PFSK-1 (cell line): Measurements from ENCODE around the gene USP32.
A peak's percentile ranks its signal among the peaks of the same experiment; 100 is the strongest.

ENCODE experiments used
- FOXP2 ChIP-seq: optimal IDR thresholded peaks from 2 replicates; pipeline ENCODE3; 2011; ENCODE audit warnings: borderline replicate concordance, control low read depth, inconsistent platforms; ENCODE audit not compliant: insufficient read depth; ENCODE audit errors: extremely low read length, extremely low read depth
- POLR2AphosphoS5 ChIP-seq: IDR thresholded peaks from 2 replicates; pipeline ENCODE4 v1.6.1; 2012; ENCODE audit warnings: low read depth, mild to moderate bottlenecking, control low read depth, low read length, moderate library complexity
- SIN3A ChIP-seq: IDR thresholded peaks from 2 replicates; pipeline ENCODE4 v1.6.1; 2012; ENCODE audit warnings: mild to moderate bottlenecking, low read length, moderate library complexity, borderline replicate concordance; ENCODE audit not compliant: insufficient read depth
- TAF1 ChIP-seq: IDR thresholded peaks from 2 replicates; pipeline ENCODE4 v1.6.1; 2012; ENCODE audit warnings: low read length, control low read depth, borderline replicate concordance; ENCODE audit not compliant: insufficient read depth
- TF ChIP-seq, protein P1 (sequence below), 2 experiments: IDR thresholded peaks; 2 replicates each; pipeline versions ENCODE4 v1.6.1 to v1.8.0; 2011 to 2012; ENCODE audit warnings: low read depth in 2 of 2, low read length in 2 of 2, control low read depth in 1 of 2, inconsistent platforms in 1 of 2, mild to moderate bottlenecking in 1 of 2, moderate library complexity in 1 of 2; ENCODE audit not compliant: insufficient read depth in 1 of 2

The USP32 gene

GRCh38 chr17:60155815-60156214 lies 236.1 kb downstream of the USP32 start:
- TF ChIP-seq, protein P1, sequence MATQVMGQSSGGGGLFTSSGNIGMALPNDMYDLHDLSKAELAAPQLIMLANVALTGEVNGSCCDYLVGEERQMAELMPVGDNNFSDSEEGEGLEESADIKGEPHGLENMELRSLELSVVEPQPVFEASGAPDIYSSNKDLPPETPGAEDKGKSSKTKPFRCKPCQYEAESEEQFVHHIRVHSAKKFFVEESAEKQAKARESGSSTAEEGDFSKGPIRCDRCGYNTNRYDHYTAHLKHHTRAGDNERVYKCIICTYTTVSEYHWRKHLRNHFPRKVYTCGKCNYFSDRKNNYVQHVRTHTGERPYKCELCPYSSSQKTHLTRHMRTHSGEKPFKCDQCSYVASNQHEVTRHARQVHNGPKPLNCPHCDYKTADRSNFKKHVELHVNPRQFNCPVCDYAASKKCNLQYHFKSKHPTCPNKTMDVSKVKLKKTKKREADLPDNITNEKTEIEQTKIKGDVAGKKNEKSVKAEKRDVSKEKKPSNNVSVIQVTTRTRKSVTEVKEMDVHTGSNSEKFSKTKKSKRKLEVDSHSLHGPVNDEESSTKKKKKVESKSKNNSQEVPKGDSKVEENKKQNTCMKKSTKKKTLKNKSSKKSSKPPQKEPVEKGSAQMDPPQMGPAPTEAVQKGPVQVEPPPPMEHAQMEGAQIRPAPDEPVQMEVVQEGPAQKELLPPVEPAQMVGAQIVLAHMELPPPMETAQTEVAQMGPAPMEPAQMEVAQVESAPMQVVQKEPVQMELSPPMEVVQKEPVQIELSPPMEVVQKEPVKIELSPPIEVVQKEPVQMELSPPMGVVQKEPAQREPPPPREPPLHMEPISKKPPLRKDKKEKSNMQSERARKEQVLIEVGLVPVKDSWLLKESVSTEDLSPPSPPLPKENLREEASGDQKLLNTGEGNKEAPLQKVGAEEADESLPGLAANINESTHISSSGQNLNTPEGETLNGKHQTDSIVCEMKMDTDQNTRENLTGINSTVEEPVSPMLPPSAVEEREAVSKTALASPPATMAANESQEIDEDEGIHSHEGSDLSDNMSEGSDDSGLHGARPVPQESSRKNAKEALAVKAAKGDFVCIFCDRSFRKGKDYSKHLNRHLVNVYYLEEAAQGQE (IDR thresholded peaks at IDR 0.05; ENCODE audit: insufficient read depth in 1 of 2, low read depth in 2 of 2, low read length in 2 of 2): no peak
- no peak for TF ChIP-seq SIN3A
- TF ChIP-seq POLR2AphosphoS5: no peak
- TF ChIP-seq FOXP2: no peak
- no peak for TF ChIP-seq TAF1

- TF ChIP-seq, protein P1 (IDR thresholded peaks at IDR 0.05; ENCODE audit: insufficient read depth in 1 of 2, low read depth in 2 of 2, low read length in 2 of 2): no peak
- TF ChIP-seq FOXP2: no peak
- no peak for TF ChIP-seq TAF1
- TF ChIP-seq SIN3A: no peak
- no peak for TF ChIP-seq POLR2AphosphoS5
Observed at GRCh38 chr17:60155427-60155814, 236.5 kb downstream of the USP32 start.

- TF ChIP-seq, protein P1 (IDR thresholded peaks at IDR 0.05; ENCODE audit: insufficient read depth in 1 of 2, low read depth in 2 of 2, low read length in 2 of 2): peak in 1 of 2 experiments; percentile 28; a peak in 1 of 4 replicates
- TF ChIP-seq POLR2AphosphoS5: no peak
Observed at GRCh38 chr17:60154616-60155426, 237.1 kb downstream of the USP32 start.

GRCh38 chr17:60153606-60154390 lies 238.1 kb downstream of the USP32 start:
- no peak for TF ChIP-seq FOXP2
- TF ChIP-seq TAF1: no peak
- TF ChIP-seq SIN3A: no peak
- TF ChIP-seq, protein P1 (IDR thresholded peaks at IDR 0.05; ENCODE audit: insufficient read depth in 1 of 2, low read depth in 2 of 2, low read length in 2 of 2): no peak
- TF ChIP-seq POLR2AphosphoS5: no peak

- TF ChIP-seq POLR2AphosphoS5: no peak
Observed at GRCh38 chr17:60151355-60151754, 240.6 kb downstream of the USP32 start.
